Adrenal gland (tissue), 5 donors: ENCODE data around the gene RIC8B.

Source experiments
- CTCF ChIP-seq, 6 experiments: fragments of 450-650 bp in 4 of 6; fragments of 200-600 bp in 2 of 6; sonication (generic) in 1 of 6; IDR thresholded peaks; 1 replicate in 5 of 6; 2 replicates in 1 of 6; pipeline versions ENCODE4 v1.5.1 to v1.8.0; 2016 to 2021; ENCODE audit warnings: antibody characterized with exemption in 6 of 6, mild to moderate bottlenecking in 2 of 6, moderate library complexity in 1 of 6
- POLR2A ChIP-seq, 2 donors: fragments of 450-650 bp; IDR thresholded peaks; one replicate each; pipeline ENCODE4 v1.6.1; 2017; ENCODE audit warnings: antibody characterized with exemption in 2 of 2, mild to moderate bottlenecking in 2 of 2, moderate library complexity in 1 of 2
- donor health status: DM: no; HTN: no; CAD: no.

DNA sequence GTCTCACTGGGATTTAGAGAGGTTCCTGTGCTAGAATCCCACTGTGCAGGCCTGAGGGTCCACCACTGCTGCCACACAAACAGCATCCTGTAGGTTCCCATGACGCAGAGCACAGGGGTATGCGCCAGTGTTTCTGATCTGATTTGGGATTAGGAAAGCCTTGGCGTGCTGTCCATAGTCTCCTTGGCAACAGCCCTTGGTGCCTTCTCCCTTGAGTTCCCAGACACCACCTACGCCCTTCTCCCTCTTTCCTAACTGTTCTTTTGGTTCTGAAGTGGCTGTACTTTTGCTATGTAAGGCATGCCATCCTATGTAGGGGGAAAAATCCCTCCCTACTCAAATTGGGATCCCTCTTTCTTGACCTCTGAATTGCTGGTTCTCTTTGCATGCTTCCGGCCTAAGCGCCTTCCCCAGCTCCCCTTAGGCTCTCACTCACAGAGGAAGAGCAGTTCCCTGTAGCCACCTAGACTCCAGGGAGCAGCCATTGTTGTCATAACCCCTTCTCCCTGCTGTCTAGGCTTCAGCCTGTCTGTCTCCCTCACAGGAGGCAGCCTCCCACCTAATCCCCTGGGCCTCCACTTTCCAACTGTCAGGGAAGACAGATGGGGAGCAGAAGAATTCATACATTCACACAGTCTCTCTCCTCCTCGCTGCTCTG lies 14.8 kb upstream of the RIC8B start:
- TF ChIP-seq CTCF (IDR thresholded peaks at IDR 0.05) (no peak), POLR2A (IDR thresholded peaks at IDR 0.05) (no peak)
